Parathyroid adenoma (tissue), 2 donors: ENCODE results near the gene BTAF1.

Source experiments
- H2AFZ ChIP-seq: fragments of 300-600 bp; sonication (generic); one replicate; pipeline ENCODE4 v1.7.0; 2017; ENCODE audit warnings: antibody characterized with exemption, mild to moderate bottlenecking
- H3K27ac ChIP-seq: fragments of 300-600 bp; sonication (generic); one replicate; pipeline ENCODE4 v1.7.0; 2017
- H3K27me3 ChIP-seq: fragments of 300-600 bp; sonication (generic); one replicate; pipeline ENCODE4 v1.7.0; 2017; ENCODE audit warnings: low read length; ENCODE audit not compliant: control insufficient read depth, insufficient read depth
- H3K36me3 ChIP-seq: fragments of 300-600 bp; sonication (generic); one replicate; pipeline ENCODE4 v1.7.0; 2017; ENCODE audit warnings: low read length; ENCODE audit not compliant: control insufficient read depth, insufficient read depth
- H3K4me1 ChIP-seq: fragments of 300-600 bp; sonication (generic); one replicate; pipeline ENCODE4 v1.7.0; 2017; ENCODE audit warnings: control low read depth
- H3K4me2 ChIP-seq: fragments of 300-600 bp; sonication (generic); one replicate; pipeline ENCODE4 v1.7.0; 2017; ENCODE audit warnings: low read length
- H3K4me3 ChIP-seq: fragments of 300-600 bp; sonication (generic); one replicate; pipeline ENCODE4 v1.7.0; 2017; ENCODE audit warnings: low read depth, low read length
- H3K79me2 ChIP-seq: fragments of 300-600 bp; sonication (generic); one replicate; pipeline ENCODE4 v1.7.0; 2017; ENCODE audit warnings: control low read depth
- H3K9ac ChIP-seq: fragments of 300-600 bp; sonication (generic); one replicate; pipeline ENCODE4 v1.7.0; 2017; ENCODE audit warnings: mild to moderate bottlenecking
- H3K9me3 ChIP-seq: fragments of 300-600 bp; sonication (generic); one replicate; pipeline ENCODE4 v1.7.0; 2017; ENCODE audit warnings: low read length; ENCODE audit not compliant: control insufficient read depth
- TF ChIP-seq, protein P1 (sequence below): fragments of 300-600 bp; sonication (generic); IDR thresholded peaks from one replicate; pipeline ENCODE4 v1.7.0; 2017; ENCODE audit warnings: antibody characterized with exemption, mild to moderate bottlenecking
- donor health status: primary hyperparathyroidism.

Gene BTAF1

DNA sequence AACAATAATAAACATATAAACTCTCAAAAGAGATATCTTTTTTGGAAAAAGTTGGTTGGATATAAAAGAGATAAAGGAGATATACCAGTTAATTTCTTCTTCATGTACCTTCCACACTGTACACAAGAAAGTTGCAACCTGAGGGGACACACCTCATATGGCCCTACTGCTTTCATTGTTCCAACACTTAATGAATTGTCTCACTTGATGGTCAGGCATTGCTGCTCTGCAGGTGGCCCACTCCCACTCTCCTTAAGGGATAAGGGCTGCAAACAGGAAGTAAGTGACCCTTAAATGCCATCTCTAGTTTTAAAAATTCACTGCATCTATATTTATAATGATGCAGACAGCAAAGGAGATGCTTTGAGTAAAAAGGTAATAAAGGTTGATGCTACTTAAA, 152.3 kb downstream of the BTAF1 start:
- Histone ChIP-seq H2AFZ (no peak overlapping the region), H3K9ac (no peak overlapping the region), H3K27me3 (no peaks in the 10 kb centered on the region), H3K4me2 (no peak overlapping the region), H3K4me1 (no peaks in the 10 kb centered on the region), H3K79me2 (no peaks in the 10 kb centered on the region), H3K4me3 (no peak overlapping the region), H3K9me3 (no peaks in the 10 kb centered on the region), H3K27ac (no peak overlapping the region), H3K36me3 (no peaks in the 10 kb centered on the region)
- TF ChIP-seq, protein P1, sequence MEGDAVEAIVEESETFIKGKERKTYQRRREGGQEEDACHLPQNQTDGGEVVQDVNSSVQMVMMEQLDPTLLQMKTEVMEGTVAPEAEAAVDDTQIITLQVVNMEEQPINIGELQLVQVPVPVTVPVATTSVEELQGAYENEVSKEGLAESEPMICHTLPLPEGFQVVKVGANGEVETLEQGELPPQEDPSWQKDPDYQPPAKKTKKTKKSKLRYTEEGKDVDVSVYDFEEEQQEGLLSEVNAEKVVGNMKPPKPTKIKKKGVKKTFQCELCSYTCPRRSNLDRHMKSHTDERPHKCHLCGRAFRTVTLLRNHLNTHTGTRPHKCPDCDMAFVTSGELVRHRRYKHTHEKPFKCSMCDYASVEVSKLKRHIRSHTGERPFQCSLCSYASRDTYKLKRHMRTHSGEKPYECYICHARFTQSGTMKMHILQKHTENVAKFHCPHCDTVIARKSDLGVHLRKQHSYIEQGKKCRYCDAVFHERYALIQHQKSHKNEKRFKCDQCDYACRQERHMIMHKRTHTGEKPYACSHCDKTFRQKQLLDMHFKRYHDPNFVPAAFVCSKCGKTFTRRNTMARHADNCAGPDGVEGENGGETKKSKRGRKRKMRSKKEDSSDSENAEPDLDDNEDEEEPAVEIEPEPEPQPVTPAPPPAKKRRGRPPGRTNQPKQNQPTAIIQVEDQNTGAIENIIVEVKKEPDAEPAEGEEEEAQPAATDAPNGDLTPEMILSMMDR: no peak

DNA sequence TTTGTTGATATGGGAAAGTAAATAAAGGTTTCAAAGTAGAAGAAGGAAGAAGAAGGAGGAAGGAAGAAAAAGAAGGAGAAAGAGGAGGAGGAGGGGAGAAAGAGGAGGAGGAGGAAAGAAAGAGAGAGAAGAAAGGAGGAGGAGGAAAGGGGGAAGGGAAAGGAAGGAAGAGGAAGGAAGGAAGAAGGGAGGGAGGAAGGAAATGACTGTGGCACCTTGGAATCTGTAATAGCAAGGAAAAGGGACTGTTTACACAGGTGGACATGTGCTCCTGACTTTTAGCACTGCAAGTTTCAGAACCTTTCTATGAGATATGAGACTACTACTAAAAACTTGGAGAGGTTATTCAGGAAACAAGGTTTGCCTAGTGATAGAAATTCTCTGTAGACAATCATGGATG, 153.2 kb downstream of the BTAF1 start:
- Histone ChIP-seq H3K4me1 (no peaks in the 10 kb centered on the region), H3K4me2 (no peak overlapping the region), H3K27ac (no peak overlapping the region), H3K27me3 (no peaks in the 10 kb centered on the region), H3K9me3 (no peaks in the 10 kb centered on the region), H3K4me3 (no peak overlapping the region), H2AFZ (no peak overlapping the region), H3K9ac (no peak overlapping the region), H3K36me3 (no peaks in the 10 kb centered on the region), H3K79me2 (no peaks in the 10 kb centered on the region)
- TF ChIP-seq, protein P1: no peak

DNA sequence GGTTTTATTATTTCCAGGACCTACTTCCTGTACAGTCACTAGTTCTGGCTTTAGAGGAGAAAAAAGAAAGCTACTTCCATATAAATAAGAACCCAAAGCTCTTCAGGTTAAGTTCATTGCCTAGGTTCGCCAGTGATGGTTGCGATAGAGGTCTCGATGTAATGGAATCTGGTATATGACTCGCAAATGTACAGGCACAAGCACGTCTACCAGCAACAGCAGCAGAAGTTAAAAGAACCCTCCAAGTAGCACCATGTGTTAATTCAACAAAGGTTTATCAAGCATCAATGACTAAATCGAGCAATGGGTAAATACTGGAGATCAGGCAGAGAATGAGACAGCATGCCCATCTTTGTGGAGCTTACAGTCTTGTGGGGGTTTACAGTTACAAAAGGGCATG, 155.4 kb downstream of the BTAF1 start:
- no peaks in the 10 kb centered on the region for H3K79me2 ChIP-seq
- H3K36me3 ChIP-seq: no peaks in the 10 kb centered on the region
- H3K9ac ChIP-seq: no peak overlapping the region
- no peaks in the 10 kb centered on the region for H3K27me3 ChIP-seq
- H3K4me1 ChIP-seq: no peaks in the 10 kb centered on the region
- TF ChIP-seq, protein P1: no peak
- no peak overlapping the region for H3K27ac ChIP-seq
- H3K4me2 ChIP-seq: no peak overlapping the region
- H3K9me3 ChIP-seq: no peaks in the 10 kb centered on the region
- no peak overlapping the region for H2AFZ ChIP-seq
- H3K4me3 ChIP-seq: no peak overlapping the region
